T-cell (primary cell): Measurements from ENCODE around the gene TNFAIP8L1. TPM values are rescaled to one million over a fixed set of nuclear protein-coding genes. Genes with fewer than 3 reads are reported as not detected.
"Not testable (repeated sequence)": the region's sequence is repeated elsewhere in the genome, so short reads cannot be mapped to it uniquely, and the experiment has no call there.

Experiments
- ATAC-seq, 4 experiments: fragments of 200-7000 bp in 3 of 4; fragments of 150-1000 bp in 1 of 4; cut with Tn5 transposase; replicated peaks in 1 of 4; 1 replicate in 3 of 4; 2 replicates in 1 of 4; pipeline ENCODE4 v1.10.0; 2021; ENCODE audit warnings: moderate library complexity in 3 of 4, mild to moderate bottlenecking in 2 of 4, moderate number of reproducible peaks in 1 of 4
- CTCF ChIA-PET, 2 donors: fragments of 300-600 bp; sonication (Branson Sonifier 250); formaldehyde crosslinking; loops; one replicate each; lab custom pipeline; 2022; ENCODE audit warnings: antibody characterized with exemption in 2 of 2; lab: Charles Lee
- POLR2A ChIA-PET, 2 donors: fragments of 300-600 bp; sonication (Branson Sonifier 250); formaldehyde crosslinking; loops; one replicate each; lab custom pipeline; 2022; ENCODE audit warnings: antibody characterized with exemption in 2 of 2; lab: Charles Lee
- DNase-seq, 35 experiments: peaks; one replicate each; pipeline versions ENCODE4 v3.0.0 to v3.0.0-alpha.2; 2013 to 2023
- H3K27ac ChIP-seq: one replicate; pipeline ENCODE4 v1.5.1; 2013; ENCODE audit warnings: low read length
- H3K27me3 ChIP-seq, 2 experiments: replicated peaks in 1 of 2; 1 replicate in 1 of 2; 2 replicates in 1 of 2; pipeline versions ENCODE4 v1.6.1 to v1.7.0; 2013; ENCODE audit warnings: low read length in 1 of 2, mixed read lengths in 1 of 2; ENCODE audit not compliant: control insufficient read depth in 2 of 2, insufficient read depth in 2 of 2; ENCODE audit errors: extremely low read depth in 1 of 2
- H3K36me3 ChIP-seq, 2 donors: 1 replicate in 1 of 2; 2 replicates in 1 of 2; pipeline versions ENCODE4 v1.6.1 to v1.7.0; 2013; ENCODE audit warnings: low read length in 1 of 2; ENCODE audit not compliant: control insufficient read depth in 2 of 2, insufficient read depth in 1 of 2; ENCODE audit errors: extremely low read depth in 1 of 2
- H3K4me1 ChIP-seq, 2 experiments: 1 replicate in 1 of 2; 2 replicates in 1 of 2; pipeline versions ENCODE4 v1.6.1 to v1.7.0; 2013; ENCODE audit warnings: low read length in 2 of 2, mixed read lengths in 1 of 2; ENCODE audit not compliant: insufficient read depth in 2 of 2, control insufficient read depth in 1 of 2; ENCODE audit errors: extremely low read depth in 1 of 2
- H3K4me3 ChIP-seq, 2 donors: 1 replicate in 1 of 2; 2 replicates in 1 of 2; pipeline versions ENCODE4 v1.5.1 to v1.7.0; 2013; ENCODE audit warnings: mild to moderate bottlenecking in 2 of 2, low read length in 1 of 2, moderate library complexity in 1 of 2; ENCODE audit not compliant: control insufficient read depth in 1 of 2; ENCODE audit errors: extremely low read depth in 1 of 2
- H3K9me3 ChIP-seq: 2 replicates; pipeline ENCODE4 v1.7.0; 2013
- H3K27ac Mint-ChIP-seq, 2 donors: one replicate each; pipeline ENCODE4 v1.8.0; 2020 to 2021; ENCODE audit warnings: mild to moderate bottlenecking in 2 of 2, mixed read lengths in 2 of 2
- H3K27me3 Mint-ChIP-seq, 2 donors: one replicate each; pipeline ENCODE4 v1.8.0; 2021 to 2022; ENCODE audit warnings: mixed read lengths in 2 of 2
- H3K36me3 Mint-ChIP-seq: one replicate; pipeline ENCODE4 v1.8.0; 2021; ENCODE audit warnings: mixed read lengths
- H3K4me1 Mint-ChIP-seq, 3 donors: one replicate each; pipeline ENCODE4 v1.8.0; 2020 to 2022; ENCODE audit warnings: mixed read lengths in 3 of 3, mild to moderate bottlenecking in 1 of 3
- H3K4me3 Mint-ChIP-seq, 3 donors: one replicate each; pipeline ENCODE4 v1.8.0; 2020 to 2022; ENCODE audit warnings: mild to moderate bottlenecking in 3 of 3, mixed read lengths in 3 of 3, moderate library complexity in 3 of 3
- H3K9me3 Mint-ChIP-seq, 3 donors: one replicate each; pipeline ENCODE4 v1.8.0; 2020 to 2022; ENCODE audit warnings: mixed read lengths in 3 of 3
- WGBS: methylation state at CpG from one replicate; pipeline ENCODE4 v1.1.5; 2013; ENCODE audit warnings: missing lambda C conversion rate; ENCODE audit not compliant: insufficient coverage; 5-methylcytosine and 5-hydroxymethylcytosine counted together
- total RNA-seq, 35 experiments: library from RNA in 6 of 35; stranded (reverse) in 6 of 35; fragments of 120-200 nt in 1 of 35; gene quantifications; one replicate each; pipeline versions ENCODE4 v1.2.1 to v1.2.4 and lab custom pipeline; 2013 to 2026

TNFAIP8L1 gene
- total RNA-seq, 5 donors from 2014 or later (not counting 1 experiment from before 2014, with no cell fraction given) = 10.8 to 23.0 (median 19.5) TPM

DNA sequence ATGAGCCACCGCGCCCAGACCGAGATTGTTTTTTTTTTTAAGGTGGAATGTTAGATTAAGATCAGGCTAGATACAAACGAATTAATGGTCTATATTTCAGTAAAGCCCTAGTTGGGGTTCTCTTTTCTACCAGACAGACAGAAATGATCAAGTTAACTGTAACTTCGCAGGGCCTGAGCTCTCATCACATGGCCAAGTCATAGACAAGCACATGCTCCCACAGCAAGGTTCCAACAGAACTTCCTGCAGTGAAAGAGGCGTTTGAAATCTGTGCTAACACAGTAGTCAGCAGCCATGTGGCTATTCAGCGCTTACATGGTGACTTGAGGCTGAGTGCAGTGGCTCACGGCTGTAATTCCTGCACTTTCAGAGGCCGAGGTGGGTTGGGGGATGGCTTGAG lies 45.1 kb upstream of the TNFAIP8L1 start:
- H3K36me3 ChIP-seq = no peaks in the 10 kb centered on the region
- no peak overlapping the region for H3K27ac ChIP-seq
- ChIA-PET POLR2A (no interaction called here), CTCF (interaction anchor here in 1 of 2 donors (0.7 kb wide), 1 partner anchor 23 kb away, joined by 4 read pairs; no protein-coding TSS in a partner anchor)
- no peaks in the 10 kb centered on the region for H3K9me3 Mint-ChIP-seq
- DNase-seq (no peak), ATAC-seq (no peak)
- no peaks in the 10 kb centered on the region for H3K9me3 ChIP-seq
- H3K27me3 Mint-ChIP-seq = peaks cover 39 to 56% of the 10 kb centered on the region in 2 donors
- peaks cover 2 to 88% of the 10 kb centered on the region in 2 experiments for H3K27me3 ChIP-seq
- peaks cover 2 to 19% of the 10 kb centered on the region in 2 experiments for H3K4me1 ChIP-seq
- H3K4me1 Mint-ChIP-seq = peaks cover 7 to 12% (median 10%) of the 10 kb centered on the region in 3 donors
- H3K4me3 ChIP-seq = no peak overlapping the region
- no peaks in the 10 kb centered on the region for H3K36me3 Mint-ChIP-seq
- no peak overlapping the region for H3K27ac Mint-ChIP-seq
- 38% methylated on average over 6 of the region's 9 CpGs for WGBS
- no peak overlapping the region for H3K4me3 Mint-ChIP-seq

GRCh38 chr19:4595158-4595557 lies 44.2 kb upstream of the TNFAIP8L1 start:
- H3K9me3 ChIP-seq, POLR2A ChIA-PET, H3K4me3 Mint-ChIP-seq, H3K36me3 ChIP-seq, DNase-seq, H3K36me3 Mint-ChIP-seq, ATAC-seq, H3K27ac ChIP-seq, H3K4me3 ChIP-seq, H3K9me3 Mint-ChIP-seq: not testable (repeated sequence)
- peaks cover 34 to 59% of the 10 kb centered on the region in 2 donors for H3K27me3 Mint-ChIP-seq
- peaks cover 9 to 12% (median 11%) of the 10 kb centered on the region in 3 donors for H3K4me1 Mint-ChIP-seq
- H3K27ac Mint-ChIP-seq = peak overlapping the region in 1 of 2 donors; percentile 19
- Histone ChIP-seq H3K4me1 (peaks cover 2 to 19% of the 10 kb centered on the region in 2 experiments), H3K27me3 (peaks cover 2 to 86% of the 10 kb centered on the region in 2 experiments)
- CTCF ChIA-PET = interaction anchor here in 1 of 2 donors (0.6 kb wide), 1 partner anchor 36 kb away, joined by 10 read pairs; no protein-coding TSS in a partner anchor
- 93% methylated on average over 3 of the region's 9 CpGs for WGBS

- Mint-ChIP-seq H3K4me1 (peaks cover 9 to 12% (median 11%) of the 10 kb centered on the region in 3 donors), H3K36me3 (no peaks in the 10 kb centered on the region), H3K27me3 (peaks cover 30 to 59% of the 10 kb centered on the region in 2 donors), H3K9me3 (no peaks in the 10 kb centered on the region), H3K27ac (no peak overlapping the region), H3K4me3 (no peak overlapping the region)
- ChIA-PET POLR2A (interaction anchor here in 1 of 2 donors (0.6 kb wide), 1 partner anchor 35 kb away, joined by 4 read pairs; no protein-coding TSS in a partner anchor), CTCF (interaction anchor here (0.6 kb wide), 2 partner anchors 13 to 38 kb away, joined by 10 read pairs; no protein-coding TSS in a partner anchor)
- Histone ChIP-seq H3K4me1 (peaks cover 2 to 19% of the 10 kb centered on the region in 2 experiments), H3K9me3 (no peaks in the 10 kb centered on the region), H3K36me3 (no peaks in the 10 kb centered on the region), H3K27ac (no peak overlapping the region), H3K27me3 (peaks cover 2 to 86% of the 10 kb centered on the region in 2 experiments), H3K4me3 (no peak overlapping the region)
- WGBS = 46% methylated on average over 8 of the region's 21 CpGs
- ATAC-seq (no peak), DNase-seq (no peak)
Measured at GRCh38 chr19:4596033-4596904, 43.0 kb upstream of the TNFAIP8L1 start.

- ChIA-PET POLR2A (interaction anchor here in 1 of 2 donors (0.6 to 0.7 kb wide), 2 partner anchors 8 to 127 kb away, joined by 5 to 8 read pairs; no protein-coding TSS in a partner anchor), CTCF (interaction anchor here in 1 of 2 donors (0.5 kb wide), 1 partner anchor 1218 kb away, joined by 11 read pairs; no protein-coding TSS in a partner anchor)
- peak overlapping the region; percentile 34 to 73 (median 37) for H3K4me3 Mint-ChIP-seq
- Histone ChIP-seq H3K27ac (no peak overlapping the region), H3K27me3 (peaks cover 2 to 82% of the 10 kb centered on the region in 2 experiments), H3K9me3 (no peaks in the 10 kb centered on the region), H3K4me1 (peaks cover 2 to 19% of the 10 kb centered on the region in 2 experiments), H3K4me3 (no peak overlapping the region), H3K36me3 (no peaks in the 10 kb centered on the region)
- H3K4me1 Mint-ChIP-seq = peaks cover 9 to 12% (median 11%) of the 10 kb centered on the region in 3 donors
- peak in 9 of 35 experiments; percentile 3 to 34 (median 18) for DNase-seq
- H3K27me3 Mint-ChIP-seq = peaks cover 24 to 56% of the 10 kb centered on the region in 2 donors
- ATAC-seq = no peak
- 10% methylated on average over 17 of the region's 27 CpGs for WGBS
- no peaks in the 10 kb centered on the region for H3K36me3 Mint-ChIP-seq
- no peak overlapping the region for H3K27ac Mint-ChIP-seq
- H3K9me3 Mint-ChIP-seq = no peaks in the 10 kb centered on the region
Measured at GRCh38 chr19:4597278-4597974, 41.9 kb upstream of the TNFAIP8L1 start.

GRCh38 chr19:4597975-4598671 lies 41.2 kb upstream of the TNFAIP8L1 start:
- ChIA-PET CTCF (no interaction called here), POLR2A (interaction anchor here in 1 of 2 donors (0.7 kb wide), 1 partner anchor 9 kb away, joined by 5 read pairs; no protein-coding TSS in a partner anchor)
- peak; percentile 65 to 80 (median 68) for ATAC-seq
- H3K27ac Mint-ChIP-seq = no peak overlapping the region
- Histone ChIP-seq H3K27ac (no peak overlapping the region), H3K4me3 (peak overlapping the region in 1 of 2 donors; percentile 44), H3K27me3 (peaks cover 2 to 75% of the 10 kb centered on the region in 2 experiments), H3K9me3 (no peaks in the 10 kb centered on the region), H3K36me3 (no peaks in the 10 kb centered on the region), H3K4me1 (peaks cover 2 to 19% of the 10 kb centered on the region in 2 experiments)
- peak in 33 of 35 experiments; percentile 10 to 66 (median 44) for DNase-seq
- H3K27me3 Mint-ChIP-seq = peaks cover 19 to 52% of the 10 kb centered on the region in 2 donors
- H3K9me3 Mint-ChIP-seq = no peaks in the 10 kb centered on the region
- WGBS = 4% methylated on average over 5 of the region's 32 CpGs
- peaks cover 9 to 12% (median 11%) of the 10 kb centered on the region in 3 donors for H3K4me1 Mint-ChIP-seq
- peak overlapping the region; percentile 39 to 73 (median 60) for H3K4me3 Mint-ChIP-seq
- no peaks in the 10 kb centered on the region for H3K36me3 Mint-ChIP-seq
